Ureter (tissue), 1 donor: ENCODE results near the gene TBKBP1. TPM values are rescaled to one million over a fixed set of nuclear protein-coding genes. Genes with fewer than 3 reads are reported as not detected.

Experiments
- DNase-seq: peaks from one replicate; pipeline ENCODE4 v3.0.0-alpha.2; 2020; ENCODE audit warnings: low spot score
- total RNA-seq: library from RNA; stranded (reverse); gene quantifications from one replicate; pipeline ENCODE4 v1.2.4, GENCODE V29; 2023
- donor health status: DM: yes; HTN: yes; CAD: no.

Gene TBKBP1
- total RNA-seq, 1 donor from 2014 or later = 9.2 TPM

DNA sequence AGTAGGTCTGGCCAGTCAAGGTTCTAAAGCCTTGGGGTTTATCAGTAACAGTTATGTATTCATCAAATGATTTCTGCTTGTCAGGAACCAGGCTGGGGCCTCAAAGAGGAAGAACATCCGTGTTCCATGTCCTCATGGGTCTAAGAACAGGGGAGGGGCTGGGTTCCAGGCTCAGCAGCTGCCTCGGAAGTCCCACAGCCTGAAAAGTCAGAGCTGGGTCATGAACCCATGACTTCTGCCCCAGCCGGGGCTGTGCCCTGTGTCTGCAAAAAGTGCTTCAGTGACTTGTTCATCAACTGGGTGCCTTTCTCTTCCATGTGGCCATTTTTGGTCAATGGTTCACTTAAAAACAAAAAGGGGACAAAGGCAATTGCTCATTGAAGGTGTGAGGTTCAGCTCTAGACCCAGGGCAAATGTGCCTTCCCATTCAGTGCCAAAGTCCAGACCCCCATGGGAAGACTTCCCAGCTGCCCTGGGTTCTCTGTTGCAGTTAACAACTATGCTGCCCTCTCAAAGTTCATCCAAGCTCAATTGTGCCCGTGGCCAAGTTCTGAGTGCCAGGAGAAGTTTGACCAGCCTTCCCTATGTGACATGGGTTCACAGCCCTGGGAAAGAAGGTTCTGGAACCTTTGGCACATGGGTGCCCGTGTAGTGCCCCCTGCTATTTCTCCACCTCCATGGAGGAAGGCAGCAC is 18.5 kb downstream of the TBKBP1 start:
- no peak for DNase-seq

DNA sequence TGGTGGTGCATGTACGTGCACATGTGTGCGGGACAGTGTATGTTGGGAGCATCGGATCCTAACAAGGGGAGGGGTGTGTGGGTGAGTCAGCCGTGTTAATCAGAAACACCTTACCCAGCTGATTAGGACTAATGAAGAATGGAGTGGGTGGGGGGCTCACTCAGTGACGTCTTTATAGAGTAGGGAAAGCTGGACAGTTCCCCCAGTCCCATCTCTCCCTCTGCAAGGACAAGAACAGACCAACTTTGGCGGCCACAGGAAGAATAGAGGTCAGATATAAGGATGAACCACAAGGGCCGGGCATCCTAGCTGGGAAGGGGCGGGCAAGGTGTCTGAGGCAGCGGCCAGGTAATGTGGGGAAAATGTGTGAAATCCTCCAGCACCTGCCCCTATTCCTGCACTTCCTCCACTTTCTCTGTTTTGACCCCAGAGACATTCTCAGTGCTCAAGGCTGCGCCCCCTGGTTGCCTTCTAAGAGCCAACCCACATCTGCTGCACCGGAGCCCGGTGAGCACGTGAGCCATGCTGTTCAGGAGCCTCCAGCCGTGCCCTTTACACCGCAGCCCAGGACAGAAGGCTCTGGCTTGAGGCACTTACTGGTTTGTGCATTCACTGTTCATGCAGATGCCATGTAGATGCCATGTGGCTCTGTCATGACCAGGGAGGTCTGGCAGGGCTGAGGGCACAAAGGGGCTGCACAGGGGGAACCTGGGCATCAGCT is 20.2 kb downstream of the TBKBP1 start:
- no peak for DNase-seq

DNA sequence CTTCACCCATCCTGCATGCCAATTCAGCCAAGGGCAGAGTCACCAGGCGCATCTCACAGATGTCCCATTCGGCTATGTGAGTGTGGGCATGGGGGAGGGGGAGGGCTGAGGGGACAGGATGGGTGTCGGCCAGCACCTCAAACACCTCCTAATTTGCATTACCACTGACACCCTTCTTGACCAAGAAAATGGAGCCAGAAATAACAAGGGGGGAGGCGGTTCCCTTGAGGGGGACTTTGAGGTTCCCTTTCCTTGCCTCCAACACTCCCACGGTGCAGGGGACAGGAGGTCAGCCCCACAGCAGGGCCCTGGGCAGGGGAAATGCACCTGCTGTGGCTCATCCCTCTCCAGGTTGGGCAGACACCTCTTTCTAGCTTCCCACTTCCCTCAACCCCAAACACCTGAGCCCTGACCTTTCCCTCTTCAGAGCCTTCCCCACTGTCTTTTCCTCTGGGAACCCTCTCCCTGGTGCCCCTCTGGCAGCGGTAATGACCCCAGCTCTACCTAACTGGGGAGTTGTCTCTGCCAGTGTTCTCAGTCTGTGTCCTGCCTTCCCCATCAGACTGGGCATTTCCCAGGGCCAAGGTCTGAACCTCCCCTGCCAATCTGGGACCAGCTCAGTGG is 20.9 kb downstream of the TBKBP1 start:
- no peak for DNase-seq

DNA sequence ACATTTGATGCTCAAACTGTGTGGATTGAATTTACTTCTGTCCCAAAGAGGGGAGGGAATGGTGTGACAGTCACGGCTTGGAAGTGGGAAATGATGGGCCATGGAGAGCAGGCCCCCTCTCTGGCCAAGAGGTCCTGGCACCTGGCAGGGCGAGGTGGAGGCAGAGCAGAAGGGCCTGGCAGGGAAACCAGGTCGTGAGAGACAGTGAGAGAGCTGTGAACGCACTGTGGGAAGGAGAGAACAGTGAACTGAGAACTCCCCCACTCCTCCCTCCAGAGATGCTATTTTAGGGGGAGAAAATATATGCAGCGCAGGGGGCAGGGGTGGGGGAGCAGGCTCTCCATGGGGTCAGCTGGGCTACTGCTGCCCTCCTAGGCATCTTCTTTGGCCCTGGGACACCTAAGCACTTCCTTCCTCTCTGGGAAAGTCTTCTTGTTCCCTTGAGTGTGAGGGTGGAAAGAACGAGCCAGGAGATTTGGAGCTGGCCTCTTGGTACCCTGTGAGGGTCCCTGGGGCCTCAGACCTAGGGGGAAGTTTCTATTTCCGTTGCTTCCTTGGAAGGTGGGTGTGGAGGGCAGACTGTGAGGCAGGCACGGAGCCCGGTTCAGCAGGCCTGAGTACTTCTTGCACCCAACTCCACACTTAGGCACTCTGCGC is 21.8 kb downstream of the TBKBP1 start:
- no peak for DNase-seq

DNA sequence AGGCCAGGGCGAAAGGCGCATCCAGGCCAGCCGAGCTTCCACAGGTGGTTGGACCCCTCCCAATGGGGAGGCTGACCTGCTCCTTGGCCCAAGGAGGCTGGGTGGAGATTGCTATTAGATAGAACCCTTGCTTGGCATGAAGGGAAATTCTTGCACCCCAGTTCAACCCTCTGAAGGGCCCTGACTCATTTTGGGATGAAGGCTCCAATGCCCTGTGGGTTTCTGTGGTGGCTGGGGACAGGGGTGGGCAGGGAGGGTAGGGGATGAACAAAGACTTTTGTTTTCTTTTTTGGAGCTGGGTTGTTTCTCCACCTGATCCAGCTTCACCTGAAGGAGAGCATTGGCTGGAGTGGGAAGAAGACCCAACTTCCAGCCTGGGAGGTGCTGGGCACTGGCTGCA is 22.4 kb downstream of the TBKBP1 start:
- no peak for DNase-seq

DNA sequence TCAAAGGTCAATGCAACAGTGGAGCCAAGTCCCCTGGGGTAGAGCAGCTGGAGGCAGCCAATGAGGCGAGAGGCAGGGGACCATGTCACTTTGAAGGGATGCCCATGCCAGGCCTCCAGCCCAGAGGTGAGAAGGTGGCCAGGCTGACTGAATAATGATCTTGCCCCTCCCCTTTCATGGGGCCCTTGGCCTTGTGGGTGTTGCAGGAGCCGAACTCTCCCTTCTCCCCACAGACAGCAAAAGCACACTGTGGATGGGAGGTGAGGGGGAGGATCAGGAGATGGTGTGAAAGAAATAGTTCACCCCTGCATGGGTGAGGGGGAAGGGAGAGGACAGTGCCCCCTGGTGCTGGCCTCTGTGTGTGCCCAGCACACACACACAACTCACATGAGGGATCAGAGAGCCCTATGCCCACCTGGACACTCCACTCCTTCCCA is 23.3 kb downstream of the TBKBP1 start:
- DNase-seq = no peak

DNA sequence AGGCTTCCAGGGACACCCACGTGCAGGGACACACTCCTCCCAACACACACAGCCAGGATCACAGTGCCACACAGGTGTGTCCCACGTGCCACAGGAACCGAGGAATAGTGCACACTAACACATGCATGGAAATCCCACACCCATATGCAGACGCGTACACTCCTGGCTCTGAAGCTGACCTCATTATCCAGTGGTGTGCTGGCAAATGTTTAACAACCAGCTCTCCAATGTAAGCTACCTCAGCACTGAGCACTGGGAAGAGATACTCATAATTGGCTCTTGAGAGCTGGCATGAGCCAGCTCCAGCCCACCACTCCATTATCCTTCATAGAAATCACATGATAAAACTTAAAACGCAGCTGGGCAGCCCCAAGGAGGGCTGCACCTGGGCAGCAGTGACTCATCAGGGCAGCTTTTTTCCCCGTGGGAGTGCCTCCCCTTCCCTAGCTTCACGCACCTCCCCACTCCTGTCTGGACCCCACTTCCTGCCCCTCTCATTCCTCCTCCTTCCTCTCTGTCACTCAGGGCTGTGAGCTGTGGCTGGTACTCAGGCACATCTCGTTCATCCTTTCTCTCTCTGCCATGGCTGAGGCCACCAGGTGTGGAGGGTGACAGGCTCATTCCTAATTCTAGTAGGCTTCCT is 24.1 kb downstream of the TBKBP1 start:
- no peak for DNase-seq

DNA sequence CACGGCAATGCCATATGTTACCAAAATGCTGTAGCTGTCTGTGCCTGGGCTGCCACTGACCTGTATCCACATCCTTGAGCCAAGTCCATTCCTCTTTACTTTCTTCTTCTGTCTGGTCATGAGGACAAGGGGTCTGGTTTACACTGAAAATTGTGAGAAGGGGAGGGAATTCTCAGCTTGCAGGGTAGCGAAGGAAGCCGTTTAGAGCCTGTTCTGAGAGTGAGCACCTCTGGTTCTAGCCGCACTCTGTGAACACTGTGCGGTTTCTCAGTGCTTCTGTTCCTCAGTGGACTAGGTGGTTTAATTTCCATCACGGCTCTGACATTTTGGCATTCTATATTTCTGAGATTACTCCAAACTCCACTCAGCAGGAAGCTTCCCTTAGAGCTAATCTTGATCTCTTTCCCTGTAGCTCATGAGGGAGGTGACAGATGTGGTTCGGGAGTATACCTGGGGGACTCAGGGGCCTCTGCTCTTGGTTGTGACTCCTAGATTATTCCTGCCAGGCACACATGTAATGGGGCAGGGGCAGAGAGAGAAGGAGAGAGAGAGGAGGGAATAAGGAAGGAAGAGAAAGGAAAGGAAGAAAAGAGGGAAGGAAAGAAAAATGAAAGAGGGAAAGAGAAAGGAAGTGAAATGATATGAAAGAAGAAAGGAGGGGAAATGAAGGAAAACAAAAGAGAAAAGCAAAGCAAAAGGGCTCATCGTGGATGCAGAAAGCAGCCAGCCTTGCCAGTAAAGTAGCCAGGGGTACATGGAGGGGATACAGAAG is 24.9 kb downstream of the TBKBP1 start:
- no peak for DNase-seq

DNA sequence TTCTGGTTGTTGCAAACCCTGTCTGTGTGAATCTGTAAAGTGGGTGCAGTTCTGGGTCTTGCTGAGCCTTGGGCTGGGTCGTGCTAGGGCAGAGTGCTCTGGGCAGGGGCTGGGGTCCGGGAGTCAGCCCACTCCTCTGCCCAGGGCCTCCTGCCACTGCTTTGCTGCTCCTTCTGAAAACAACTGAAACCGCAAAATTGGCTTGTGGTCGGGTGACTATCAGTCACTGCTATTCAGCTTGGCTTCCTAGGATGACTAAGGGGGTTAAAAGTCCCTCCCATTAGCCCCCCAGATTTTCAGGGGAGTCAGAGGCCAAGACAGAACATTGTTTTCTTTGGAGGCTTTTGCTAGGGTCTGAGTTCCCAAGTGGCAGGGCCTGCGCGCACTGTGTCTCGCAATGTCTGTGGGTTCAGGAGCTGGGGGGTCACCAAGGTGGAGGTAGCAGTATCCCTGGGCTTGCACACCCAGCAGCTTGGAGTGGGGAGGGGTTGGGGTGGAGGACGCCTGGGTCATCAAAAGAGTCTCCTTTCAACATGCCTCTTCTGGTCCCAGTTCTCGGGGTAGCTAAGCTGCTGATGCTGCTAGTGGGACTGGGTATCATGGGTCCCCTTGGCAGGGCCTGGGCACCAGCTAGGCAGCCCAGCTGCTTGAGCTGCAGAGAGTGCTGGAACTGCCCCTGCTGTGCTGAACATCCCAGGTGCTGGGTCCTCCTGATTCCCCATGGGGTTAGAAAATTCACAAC is 25.6 kb downstream of the TBKBP1 start:
- DNase-seq = no peak

DNA sequence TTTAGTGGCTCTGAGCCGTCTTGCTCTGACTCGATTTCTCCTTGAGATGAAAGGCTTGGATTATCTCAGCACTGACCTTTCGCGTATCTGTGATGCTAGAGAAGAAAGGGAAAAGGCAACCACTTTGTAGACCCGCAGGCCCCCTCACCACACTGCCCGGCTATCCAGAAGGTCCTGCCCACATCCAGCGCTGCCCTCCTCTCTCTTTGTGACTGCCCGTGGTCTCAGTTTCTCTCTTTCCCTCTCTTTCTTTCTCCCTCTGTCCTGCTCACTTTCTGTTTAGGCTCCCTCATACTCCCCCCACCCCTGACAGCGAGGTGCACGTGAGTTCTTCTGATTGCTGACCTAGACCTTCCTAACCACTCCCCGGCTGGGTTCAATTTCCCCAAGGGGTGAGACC is 26.2 kb downstream of the TBKBP1 start:
- DNase-seq = no peak

DNA sequence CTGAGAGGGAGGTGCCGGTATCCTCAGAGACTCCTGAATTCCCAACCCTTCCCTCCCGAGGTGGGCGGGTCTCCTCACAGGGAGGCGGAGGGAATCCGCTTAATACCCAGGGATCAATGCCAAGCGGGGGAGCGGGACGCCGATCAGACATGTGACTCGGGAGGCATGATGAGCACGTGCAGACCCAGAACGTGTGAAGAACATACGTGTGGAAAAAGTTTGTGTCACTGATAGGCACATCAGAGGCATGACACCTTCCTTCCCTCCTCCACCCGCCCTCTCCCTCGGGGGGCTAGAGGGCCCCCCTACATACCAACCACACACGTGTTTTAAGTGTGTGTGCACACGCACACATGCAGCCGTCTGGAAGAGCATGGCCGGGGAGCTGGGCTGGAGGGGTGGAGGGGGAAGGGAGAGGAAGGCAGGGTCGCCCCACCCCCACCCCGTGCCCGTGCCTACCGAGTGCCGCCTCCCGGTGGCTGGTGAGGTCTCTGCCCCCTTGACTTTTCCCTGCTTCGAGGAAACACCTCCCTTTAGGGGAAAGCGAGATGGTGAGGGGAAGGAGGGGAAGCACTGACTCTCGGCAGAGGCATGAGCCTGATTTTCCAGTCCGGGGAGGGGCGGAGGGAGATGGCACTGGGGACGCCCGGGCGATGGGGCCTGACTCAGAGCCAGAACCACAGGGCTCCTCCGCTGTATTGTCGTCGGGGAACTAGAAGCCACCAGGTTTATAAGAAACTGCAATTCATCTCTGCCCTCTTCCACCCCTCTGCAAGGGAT is 27.0 kb downstream of the TBKBP1 start:
- DNase-seq = no peak

DNA sequence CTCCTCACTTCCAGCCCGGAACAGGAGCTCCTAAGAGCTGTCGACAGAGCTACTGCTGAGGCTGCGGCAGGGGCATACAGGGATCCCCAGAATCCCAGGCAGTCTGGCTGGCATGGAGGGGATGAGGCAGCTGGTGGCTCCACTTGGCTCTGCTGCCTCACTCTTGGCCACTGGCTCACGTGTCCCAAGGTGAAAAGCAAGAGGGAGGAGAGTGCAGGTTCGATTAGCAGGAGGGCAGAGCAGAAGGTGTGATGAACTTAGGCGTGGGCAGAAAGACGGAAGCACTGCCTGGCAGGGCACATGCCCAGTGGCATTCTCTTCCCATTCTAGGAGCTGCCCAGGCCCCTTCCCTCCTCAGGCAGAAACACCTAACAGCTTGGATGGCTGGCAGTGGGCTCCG is 27.8 kb downstream of the TBKBP1 start:
- DNase-seq = no peak

DNA sequence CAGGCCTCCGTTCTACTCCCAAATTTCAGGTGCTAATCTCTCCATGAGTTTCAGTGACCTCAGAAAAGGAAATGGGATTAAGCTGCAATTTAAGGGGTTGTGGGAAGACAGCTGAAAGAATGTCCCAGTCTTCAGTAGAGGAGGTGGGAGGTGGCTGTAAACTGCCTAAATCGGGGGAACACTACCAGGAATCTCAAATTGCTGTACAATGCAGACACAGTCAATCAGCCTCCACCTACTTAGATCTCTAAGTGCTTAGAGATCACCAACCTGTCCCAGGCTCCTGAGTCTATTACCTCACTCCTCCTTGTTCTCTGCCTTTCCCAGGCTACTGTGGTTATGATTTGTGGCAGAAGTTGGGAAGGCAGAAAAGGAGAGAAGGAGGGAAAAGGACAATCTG is 30.7 kb downstream of the TBKBP1 start:
- DNase-seq = no peak

DNA sequence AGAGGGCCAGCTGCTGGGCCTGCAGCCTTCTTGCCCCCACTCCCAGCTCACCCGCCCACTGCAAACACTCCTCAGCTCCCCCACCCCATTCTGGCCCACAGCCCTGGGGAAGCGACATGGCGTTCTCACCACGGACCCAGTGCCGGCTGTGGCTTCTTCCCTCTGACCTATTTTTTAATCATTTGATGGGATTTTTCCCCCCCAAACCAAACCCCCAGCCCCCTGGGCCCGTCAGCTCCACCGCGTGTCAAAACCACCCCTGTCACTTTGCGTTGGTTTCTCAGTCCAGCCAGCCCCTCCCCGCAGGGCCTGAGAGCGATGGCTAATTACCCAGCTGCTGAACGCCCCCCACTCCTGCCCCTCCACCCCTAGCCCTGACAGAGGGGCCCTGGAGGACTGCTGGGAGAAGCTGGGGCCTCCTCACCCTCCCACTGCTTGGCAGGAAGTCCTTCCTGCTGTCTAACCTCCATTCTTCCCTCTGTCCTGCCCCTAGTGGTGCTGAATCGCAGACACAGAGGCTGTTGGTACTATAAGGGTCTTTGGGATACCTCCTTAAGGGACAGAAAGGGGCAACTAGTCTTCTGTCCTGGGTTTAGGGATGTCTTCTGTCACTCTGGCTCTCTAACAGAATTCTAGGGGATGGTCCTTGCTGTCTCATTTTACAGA is 31.6 kb downstream of the TBKBP1 start:
- no peak for DNase-seq

DNA sequence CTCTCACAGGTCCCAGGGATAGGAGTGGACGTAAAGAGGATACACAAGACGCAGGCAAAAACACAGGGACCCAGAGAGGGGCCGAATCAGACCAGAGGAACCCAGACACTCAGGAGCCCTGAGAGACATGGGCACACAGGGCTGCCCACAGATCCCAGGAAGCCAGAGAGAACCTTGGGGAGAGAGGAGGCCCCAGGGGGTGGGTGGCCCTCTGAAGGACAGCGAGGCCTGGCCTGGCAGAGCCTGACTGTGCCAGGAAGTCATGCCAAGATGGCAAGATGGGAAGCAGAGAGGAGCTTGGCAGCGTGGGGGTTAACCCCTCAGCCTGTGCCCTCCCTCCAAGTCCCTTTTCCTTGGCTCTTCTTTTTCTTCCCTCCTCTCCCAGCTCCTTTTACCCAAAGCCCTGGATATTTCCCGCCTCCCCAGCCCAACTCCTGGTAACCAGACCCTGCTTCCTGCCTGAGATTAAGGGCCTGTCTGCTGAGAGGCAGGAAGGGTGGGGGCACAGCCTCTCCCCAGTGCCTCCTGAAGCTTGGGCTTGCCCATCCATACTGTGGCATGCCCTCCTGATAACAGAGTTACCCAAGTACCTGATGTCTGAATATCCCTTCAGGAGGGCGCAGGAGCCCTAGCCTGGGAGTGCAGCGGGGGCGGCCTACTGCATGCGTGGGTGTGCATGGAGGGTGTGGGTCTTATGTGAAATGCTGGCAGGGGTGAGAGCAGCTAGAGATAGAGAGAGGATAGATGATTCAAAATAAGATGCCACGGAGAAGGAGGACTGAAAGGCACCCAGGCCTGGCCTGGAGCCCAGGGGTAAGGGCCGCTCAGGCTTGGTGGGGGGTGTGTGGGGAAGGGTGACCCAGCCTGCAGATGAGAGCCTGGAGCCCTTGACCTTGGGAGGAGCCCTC is 33.1 kb downstream of the TBKBP1 start:
- no peak for DNase-seq

DNA sequence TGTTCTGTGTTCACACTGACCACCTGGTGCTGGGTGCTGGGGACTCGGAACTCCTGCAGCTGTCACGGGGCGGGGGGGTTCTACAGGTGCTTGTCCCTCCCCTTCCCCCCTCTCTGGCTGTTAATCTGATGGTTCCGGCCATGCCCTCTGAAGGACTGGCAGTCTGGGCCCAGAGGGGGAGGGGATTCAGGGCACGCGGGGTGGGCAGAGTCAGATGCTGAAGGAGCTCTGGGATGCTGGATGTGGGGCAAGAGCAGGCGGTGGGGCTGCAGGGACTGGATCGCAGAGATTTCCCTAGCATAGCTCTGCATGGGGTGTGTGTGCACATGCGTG is 33.7 kb downstream of the TBKBP1 start:
- DNase-seq = no peak

DNA sequence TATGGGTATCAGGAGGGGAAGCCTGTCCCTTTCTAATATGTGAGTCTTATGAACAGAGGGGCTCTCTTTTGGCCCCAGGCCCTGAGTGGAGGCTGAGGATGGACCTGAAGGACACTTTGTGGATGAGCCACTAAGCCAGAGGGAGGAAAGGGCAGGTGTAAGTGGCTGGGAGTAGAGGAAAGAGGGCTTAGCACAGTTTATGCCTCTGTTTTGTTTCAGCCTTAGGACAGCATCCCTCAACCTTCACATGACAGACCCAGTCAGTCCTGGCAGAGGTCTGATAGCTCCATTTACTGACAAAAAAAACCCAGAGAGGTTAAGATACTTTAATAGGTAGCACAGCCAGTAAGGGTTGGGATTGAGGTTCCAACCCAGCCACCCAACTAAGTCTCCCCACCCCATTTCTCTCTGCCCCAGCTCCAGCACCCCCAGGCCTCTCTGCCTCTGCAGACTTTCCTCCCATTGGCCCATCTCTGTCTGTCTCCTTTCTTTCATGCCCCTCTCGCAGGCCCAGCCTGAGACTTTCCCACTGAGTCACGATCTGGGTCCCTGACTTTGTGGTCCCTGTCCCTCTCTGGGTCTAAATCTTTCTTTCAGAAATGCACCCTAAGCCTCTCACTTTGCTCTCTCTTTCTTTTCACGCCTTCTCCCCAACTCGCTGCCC is 34.4 kb downstream of the TBKBP1 start:
- no peak for DNase-seq

DNA sequence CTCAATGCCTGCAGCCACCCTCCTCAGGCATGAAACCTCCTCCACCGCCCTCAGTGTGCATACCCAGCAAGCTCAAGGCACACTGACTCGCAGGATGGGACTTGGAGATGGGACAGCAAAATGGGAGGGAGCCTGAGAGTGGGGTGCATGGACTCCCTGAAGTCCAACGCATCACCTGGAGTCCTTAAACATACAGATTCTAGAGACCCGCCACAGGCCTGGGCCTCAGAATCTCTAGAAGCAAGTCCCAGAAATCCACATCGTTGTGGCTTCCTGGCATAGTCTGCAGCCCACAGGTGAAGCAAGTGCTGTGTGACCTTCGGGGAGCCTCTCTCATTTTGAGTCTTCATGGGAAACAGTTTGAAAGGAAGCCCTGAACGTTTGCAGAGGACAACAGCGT is 35.5 kb downstream of the TBKBP1 start:
- no peak for DNase-seq
